HepG2 (cell line): ENCODE data around the gene FAF2. TPM values are rescaled to one million over a fixed set of nuclear protein-coding genes. Genes with fewer than 3 reads are reported as not detected.

Source experiments
- ATAC-seq: fragments of 200-7000 bp; cut with Tn5 transposase; 3 replicates; pipeline ENCODE4 v1.9.1; 2020; ENCODE audit warnings: mild to moderate bottlenecking, moderate library complexity
- BruUV-seq: library from RNA; stranded (reverse); fragments of 400-500 nt; replicated peaks from 2 replicates; lab custom pipeline; 2021; lab: Mats Ljungman, UMichigan
- CTCF ChIA-PET: fragments of 300-600 bp; formaldehyde crosslinking; extraction: SDS; loops from one replicate; lab custom pipeline; 2021; ENCODE audit warnings: low total read pairs, inconsistent platforms, low intra/inter-chr PET ratio; lab: Yijun Ruan, JAX
- POLR2A ChIA-PET: fragments of 350-600 bp; sonication (Branson Sonifier 250); formaldehyde crosslinking; loops from one replicate; lab custom pipeline; 2020; ENCODE audit warnings: antibody characterized with exemption, inconsistent platforms; lab: Yijun Ruan, JAX
- DNase-seq: peaks from one replicate; pipeline ENCODE4 v3.0.0-alpha.2; 2015; ENCODE audit warnings: low spot score
- FAIRE-seq: peaks from 3 replicates; lab custom pipeline; 2011; peaks lifted over from hg19 to GRCh38; lab: Jason Lieb, UNC
- H2AFZ ChIP-seq: one replicate; pipeline ENCODE4 v1.6.1; 2011; ENCODE audit warnings: low read length, inconsistent platforms
- H3K27ac ChIP-seq: fragments of 300-600 bp; 3 replicates; pipeline ENCODE4 v1.8.0; 2011; ENCODE audit warnings: mixed run types, mild to moderate bottlenecking, mixed read lengths, low read length, inconsistent platforms; ENCODE audit not compliant: insufficient read depth; ENCODE audit errors: extremely low read length
- H3K27me3 ChIP-seq, 2 experiments: fragments of 200-600 bp in 1 of 2; 2 replicates in 1 of 2; 3 replicates in 1 of 2; pipeline versions ENCODE4 v1.6.0 to v1.8.0; 2011; ENCODE audit warnings: low read length in 2 of 2, mild to moderate bottlenecking in 2 of 2, moderate library complexity in 2 of 2, inconsistent platforms in 1 of 2; ENCODE audit not compliant: insufficient read depth in 2 of 2, control insufficient read depth in 1 of 2
- H3K36me3 ChIP-seq, 2 experiments: fragments of 200-600 bp in 1 of 2; replicated peaks in 1 of 2; 2 replicates in 1 of 2; 3 replicates in 1 of 2; pipeline versions ENCODE4 v1.5.1 to v1.8.0; 2011; ENCODE audit warnings: low read length in 2 of 2, inconsistent platforms in 1 of 2; ENCODE audit not compliant: insufficient read depth in 2 of 2, control insufficient read depth in 1 of 2
- H3K4me1 ChIP-seq: 2 replicates; pipeline ENCODE4 v1.5.1; 2012; ENCODE audit warnings: low read length, inconsistent platforms; ENCODE audit not compliant: insufficient read depth
- H3K4me2 ChIP-seq: 2 replicates; pipeline ENCODE4 v1.6.0; 2011; ENCODE audit warnings: low read depth, low read length, inconsistent platforms
- H3K4me3 ChIP-seq, 3 experiments: fragments of 200-600 bp in 1 of 3; sonication (generic), shearing (Covaris generic) in 1 of 3; replicated peaks in 1 of 3; 2 replicates each; pipeline ENCODE4 v1.5.1; 2011 to 2016; ENCODE audit warnings: low read length in 3 of 3, inconsistent platforms in 2 of 3, low read depth in 2 of 3, mild to moderate bottlenecking in 2 of 3, control low read depth in 1 of 3, mixed read lengths in 1 of 3; ENCODE audit not compliant: insufficient read depth in 1 of 3
- H3K79me2 ChIP-seq: one replicate; pipeline ENCODE4 v1.6.1; 2011; ENCODE audit warnings: low read length, inconsistent platforms; ENCODE audit not compliant: insufficient read depth
- H3K9ac ChIP-seq: 2 replicates; pipeline ENCODE4 v1.6.0; 2011; ENCODE audit warnings: mild to moderate bottlenecking, low read depth, low read length, inconsistent platforms; ENCODE audit not compliant: insufficient read depth
- H3K9me3 ChIP-seq: 2 replicates; pipeline ENCODE4 v1.5.1; 2012; ENCODE audit warnings: mild to moderate bottlenecking, low read length
- H4K20me1 ChIP-seq: 2 replicates; pipeline ENCODE4 v1.6.0; 2011; ENCODE audit warnings: inconsistent platforms, mild to moderate bottlenecking, low read length, moderate library complexity; ENCODE audit not compliant: insufficient read depth
- AGO2 ChIP-seq: fragments of 200-400 bp; formaldehyde crosslinking; optimal IDR thresholded peaks from 2 replicates; pipeline ENCODE3; 2017; ENCODE audit warnings: mild to moderate bottlenecking, low read depth, low read length, moderate library complexity
- HNRNPL ChIP-seq: fragments of 200-400 bp; formaldehyde crosslinking; IDR thresholded peaks from 2 replicates; pipeline ENCODE4 v1.6.1; 2017; ENCODE audit warnings: mild to moderate bottlenecking, low read depth, low read length
- RBFOX2 ChIP-seq: fragments of 200-400 bp; formaldehyde crosslinking; IDR thresholded peaks from 2 replicates; pipeline ENCODE4 v1.6.1; 2017; ENCODE audit warnings: low read depth, mild to moderate bottlenecking, low read length
- RBM22 ChIP-seq: fragments of 200-400 bp; formaldehyde crosslinking; optimal IDR thresholded peaks from 2 replicates; pipeline ENCODE3; 2017; ENCODE audit warnings: mild to moderate bottlenecking, low read length, moderate library complexity
- SUZ12 ChIP-seq: fragments of 150-350 bp; IDR thresholded peaks from 2 replicates; pipeline ENCODE4 v1.6.1; 2014; ENCODE audit warnings: low read depth, low read length
- ZBTB38 ChIP-seq: sonication (generic); formaldehyde crosslinking; IDR thresholded peaks from 2 replicates; pipeline ENCODE4 v1.5.1; 2020; ENCODE audit warnings: mild to moderate bottlenecking, missing genetic modification reagents
- ZNF720 ChIP-seq: sonication (generic); formaldehyde crosslinking; IDR thresholded peaks from 2 replicates; pipeline ENCODE4 v1.4.0; 2020; ENCODE audit warnings: missing genetic modification reagents
- WGBS: methylation state at CpG from one replicate; pipeline ENCODE4 v1.1.6; 2017; ENCODE audit warnings: low lambda C conversion rate; 5-methylcytosine and 5-hydroxymethylcytosine counted together
- in situ Hi-C: cut with HindIII; loops from 2 replicates; pipeline ENCODE4 v1.10.0; 2017; ENCODE audit warnings: low pct_unique_long_range_greater_than_20kb; ENCODE audit not compliant: extremely low pct_ligation_motif_present
- intact Hi-C: fragments of 100-400 bp; cut with micrococcal nuclease; formaldehyde crosslinking; loops from one replicate; pipeline ENCODE4 v1.10.0; 2022; ENCODE audit not compliant: unreplicated experiment
- polyA plus RNA-seq, 8 experiments: library from polyadenylated mRNA; depleted of rRNA in 3 of 8; stranded (reverse) in 7 of 8; unstranded in 1 of 8; fragments of >200 nt; fragmentation: Illumina TruSeq in 4 of 8; extraction: Trizol in 4 of 8; gene quantifications; 2 replicates each; pipeline versions ENCODE4 v1.2.1 to v1.2.3, GENCODE V29; 2011 to 2016; ENCODE audit warnings: low read depth in 4 of 8, missing spikeins in 1 of 8, mixed read lengths in 1 of 8; ENCODE audit not compliant: insufficient read depth in 1 of 8
- total RNA-seq, 5 experiments: library from RNA; depleted of rRNA; stranded (reverse); fragments of >200 nt; fragmentation: Illumina TruSeq; extraction: Trizol; gene quantifications; 2 replicates each; pipeline ENCODE4 v1.2.3, GENCODE V29; 2016; ENCODE audit warnings: low read depth in 1 of 5

Gene FAF2
- total and polyA plus RNA-seq, 2 of the 13 experiments (the other 11 are each of a cell fraction or from before 2014, with no cell fraction given), result 27.8 to 34.3 TPM

GRCh38 chr5:176527246-176528222, 79.3 kb downstream of the FAF2 start:
- Histone ChIP-seq H2AFZ (no peak overlapping the region), H4K20me1 (peaks cover 6% of the 10 kb centered on the region; the same call in 1 of the 2 replicates), H3K4me3 (no peak overlapping the region), H3K27ac (no peak overlapping the region), H3K9ac (no peak overlapping the region), H3K9me3 (no peaks in the 10 kb centered on the region), H3K4me1 (no peaks in the 10 kb centered on the region), H3K36me3 (peaks cover 23 to 34% of the 10 kb centered on the region in 2 experiments), H3K27me3 (no peaks in the 10 kb centered on the region; a peak in 1 of 5 replicates), H3K79me2 (no peaks in the 10 kb centered on the region), H3K4me2 (no peak overlapping the region)
- ChIA-PET CTCF (no interaction called here), POLR2A (interaction anchor here (0.6 to 1.3 kb wide), 4 partner anchors 8 to 22 kb away, joined by 3 to 4 read pairs (median 4); partner anchors contain the start of genes CDHR2 and RNF44)
- intact Hi-C loops (no loop called here), in situ Hi-C loops (loop anchor here (25.0 kb wide), 1 partner anchor 835 kb away; the partner anchor contains the start of genes LMAN2 and RGS14)
- DNase-seq (no peak), FAIRE-seq (no peak), ATAC-seq (no peak)
- WGBS, result 94% methylated on average over 26 of the region's 34 CpGs
- TF ChIP-seq RBM22 (peak; percentile 74), AGO2 (peak; percentile 80), RBFOX2 (peak; percentile 73), ZBTB38 (CRISPR knock-in tag) (no peak)
- BruUV-seq, result TSS peak; percentile 35

- H3K36me3 ChIP-seq, result peaks cover 23 to 41% of the 10 kb centered on the region in 2 experiments
- no peaks in the 10 kb centered on the region for H3K9me3 ChIP-seq
- POLR2A ChIA-PET, result interaction anchor here (0.6 kb wide), 1 partner anchor 8 kb away, joined by 3 read pairs; no protein-coding TSS in a partner anchor
- DNase-seq (no peak), FAIRE-seq (no peak), ATAC-seq (no peak)
- H3K9ac ChIP-seq, result no peak overlapping the region
- peaks cover 12% of the 10 kb centered on the region for H4K20me1 ChIP-seq
- 94% methylated on average over 8 of the region's 11 CpGs for WGBS
- no peak overlapping the region for H3K4me2 ChIP-seq
- peaks cover 7% of the 10 kb centered on the region for H3K79me2 ChIP-seq
- in situ Hi-C loops, result loop anchor here (25.0 kb wide), 1 partner anchor 834 kb away; the partner anchor contains the start of genes LMAN2 and RGS14
- intact Hi-C loops, result no loop called here
- peaks cover 1% of the 10 kb centered on the region for H3K4me1 ChIP-seq
- no peaks in the 10 kb centered on the region; a peak in 1 of 5 replicates for H3K27me3 ChIP-seq
- no TSS peak for BruUV-seq
- H3K4me3 ChIP-seq, result no peak overlapping the region
- TF ChIP-seq ZNF720 (CRISPR knock-in tag) (no peak), HNRNPL (peak; percentile 72), AGO2 (peak; percentile 6), SUZ12 (no peak)
- CTCF ChIA-PET, result no interaction called here
- no peak overlapping the region for H3K27ac ChIP-seq
- H2AFZ ChIP-seq, result no peak overlapping the region
Observed at GRCh38 chr5:176528301-176528700, 80.1 kb downstream of the FAF2 start.
